CD4-positive, alpha-beta T cell treated with Interleukin-1 beta for 1 hour (primary cell): ENCODE measurements around the gene ERCC8.

ENCODE experiments used
- DNase-seq, 2 donors: peaks; one replicate each; pipeline ENCODE4 v3.0.0-alpha.2; 2020 to 2022

The ERCC8 gene

DNA sequence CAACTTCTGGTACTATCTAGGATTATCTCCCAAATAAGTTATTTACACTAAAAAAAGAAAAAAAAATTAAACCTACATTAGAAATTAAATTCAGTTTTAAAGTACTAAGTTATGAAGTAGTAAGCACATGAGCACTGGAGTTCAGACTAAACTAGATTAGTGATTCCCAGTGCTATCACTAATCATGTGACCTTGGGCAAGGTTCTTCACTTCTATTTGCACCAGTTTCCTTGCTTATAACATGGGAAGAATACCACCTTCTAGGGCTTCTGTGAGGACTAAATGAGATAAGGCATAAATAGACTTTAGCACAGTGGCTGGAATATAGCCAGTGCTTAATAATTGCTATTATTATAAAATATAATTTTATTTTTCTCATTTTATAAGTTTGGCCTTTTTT, 111.3 kb downstream of the ERCC8 start:
- DNase-seq, result no peak

DNA sequence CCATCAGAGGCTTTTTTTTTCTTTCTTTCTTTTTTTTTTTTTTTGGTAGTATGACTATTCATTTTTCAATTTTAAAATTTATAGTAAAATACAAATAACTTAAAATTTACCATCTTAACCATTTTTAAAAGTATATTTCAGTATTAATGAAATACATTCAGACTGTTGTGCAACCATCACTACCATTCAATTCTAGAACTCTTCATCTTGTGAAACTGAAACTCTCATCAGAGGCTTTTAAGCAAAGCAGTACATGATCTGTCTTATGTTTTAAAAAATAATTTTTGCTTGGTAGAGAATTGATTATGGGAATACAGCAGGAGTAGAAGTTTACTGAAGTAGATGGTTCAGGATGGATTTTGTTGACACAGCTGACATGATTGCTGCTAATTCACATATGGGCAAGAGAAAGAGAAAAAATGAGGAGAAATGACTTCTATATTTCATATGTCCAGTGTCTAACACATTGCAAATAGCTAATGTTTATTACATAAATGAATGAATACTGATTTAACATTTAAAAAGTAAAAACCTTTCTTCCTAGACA, 114.2 kb downstream of the ERCC8 start:
- no peak for DNase-seq

DNA sequence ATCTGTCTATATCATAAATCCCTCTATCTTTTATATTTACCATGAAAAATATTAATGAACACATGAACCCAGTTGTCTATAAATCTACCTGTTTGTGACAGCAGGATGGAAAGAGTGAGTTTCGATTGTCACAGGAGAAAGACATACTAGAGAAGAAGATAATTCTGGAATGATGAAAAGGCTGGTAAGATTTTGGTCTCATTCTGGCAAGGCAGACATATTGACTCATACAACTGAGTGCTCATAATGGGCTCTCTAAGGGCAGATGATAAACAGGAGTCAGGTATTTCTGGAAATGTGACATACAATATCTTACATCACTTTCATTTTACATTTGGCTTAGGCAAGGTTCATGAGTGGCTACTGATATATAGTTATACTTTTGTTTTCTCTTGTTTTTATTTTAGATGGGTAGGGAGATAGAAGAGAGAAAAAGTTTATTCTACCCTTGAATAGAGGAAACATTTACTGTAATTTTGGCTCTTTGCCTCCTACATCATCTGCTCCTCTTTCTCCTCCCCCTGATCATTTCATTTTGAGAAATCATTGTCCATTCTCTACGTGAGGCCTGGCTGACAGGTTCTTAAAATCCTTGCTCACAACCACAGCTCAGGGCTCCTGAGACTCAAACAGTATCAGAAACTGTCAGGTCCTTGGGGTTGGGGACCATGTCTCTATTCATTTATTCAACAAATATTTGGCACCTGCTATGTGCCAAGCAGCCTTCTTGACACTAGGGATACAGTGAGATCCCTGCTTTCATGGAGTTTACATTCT, 115.2 kb downstream of the ERCC8 start:
- DNase-seq, result no peak

DNA sequence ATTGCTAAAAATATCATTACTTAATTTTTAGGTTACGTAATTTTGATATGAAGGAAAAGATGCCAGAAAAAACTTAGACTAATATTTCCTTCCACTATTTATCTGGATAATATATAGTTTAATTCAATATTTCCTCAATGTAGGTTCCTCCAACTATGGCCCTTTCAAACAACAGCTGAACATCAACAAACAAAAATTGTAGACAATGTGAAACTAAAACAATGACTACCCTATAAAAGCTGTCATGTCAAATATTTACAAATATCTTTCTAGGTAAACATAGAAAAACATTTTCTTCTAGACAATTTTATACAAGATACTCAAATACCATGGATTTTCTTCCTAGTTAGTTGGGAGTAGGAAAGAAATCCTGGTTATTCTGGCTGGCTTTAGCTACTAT, 117.7 kb downstream of the ERCC8 start:
- DNase-seq, result no peak

DNA sequence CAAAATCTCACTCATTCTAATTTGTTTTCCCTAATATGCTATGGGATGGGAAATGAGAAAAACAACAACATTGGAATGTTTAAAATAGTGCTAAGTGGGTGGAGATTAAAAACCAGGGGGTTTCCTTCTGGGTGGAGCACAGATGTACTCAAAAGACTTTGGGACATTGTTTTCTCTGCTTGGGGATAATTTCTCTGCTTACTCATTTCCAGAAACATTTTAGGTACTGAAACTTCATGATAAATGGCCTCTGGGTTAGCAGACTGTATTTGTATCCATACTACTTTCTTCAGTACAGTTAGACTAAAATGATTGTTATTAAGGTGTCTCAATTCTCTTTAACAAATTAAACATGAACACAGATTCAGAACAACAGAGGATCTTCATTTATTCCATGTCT, 118.2 kb downstream of the ERCC8 start:
- no peak for DNase-seq
